Parietal lobe (tissue), 2 donors: ENCODE data around the gene CA6. TPM values are rescaled to one million over a fixed set of nuclear protein-coding genes. Genes with fewer than 3 reads are reported as not detected.

Experiments
- small RNA-seq: library from RNA; depleted of rRNA; stranded (forward); fragments of <200 nt; gene quantifications from one replicate; pipeline ENCODE3, GENCODE V24; 2014; ENCODE audit warnings: low replicate concordance
- total RNA-seq: library from RNA; depleted of rRNA; stranded (reverse); fragments of >200 nt; gene quantifications from one replicate; pipeline ENCODE4 v1.2.3, GENCODE V29; 2014

The CA6 gene
- total RNA-seq = not detected

GRCh38 chr1:8945568-8945967, at the start of gene CA6:
CA6 (plus strand) TSS chr1:8945868; CDS start chr1:8945887, 19 bp downstream.

Small RNAs within 50 kb of the gene (small RNA-seq; reads per million reads assigned to genes)
- gene AL139415.2 = not detected
- not detected for gene RN7SL451P

Other genes with a start within 250 kb of the CA6 start
- gene RERE, start 128.2 kb upstream of the CA6 start, total RNA-seq = 534 TPM
- 225 TPM for gene ENO1, start 67.2 kb upstream of the CA6 start, total RNA-seq
- gene SLC2A7, start 80.6 kb downstream of the CA6 start, total RNA-seq = not detected
- 0.94 TPM for gene SLC2A5, start 123.8 kb downstream of the CA6 start, total RNA-seq
- gene GPR157, start 183.2 kb downstream of the CA6 start, total RNA-seq = under 0.01 TPM